ENCODE results near the gene WNT2B.
A peak's percentile ranks its signal among the peaks of the same experiment; 100 is the strongest.

The WNT2B gene

GRCh38 chr1:112529301-112529700 lies 20.5 kb downstream of the WNT2B start:
- no peak for DNase-seq

- DNase-seq: no peak
Measured at GRCh38 chr1:112530832-112531231, 22.1 kb downstream of the WNT2B start.

- no peak for DNase-seq
Measured at GRCh38 chr1:112532064-112532463, 23.3 kb downstream of the WNT2B start.

- no peak for DNase-seq
Measured at GRCh38 chr1:112533029-112533428, 24.3 kb downstream of the WNT2B start.

- no peak for DNase-seq
Measured at GRCh38 chr1:112536561-112536960, 27.8 kb downstream of the WNT2B start.

GRCh38 chr1:112537456-112537855 lies 28.7 kb downstream of the WNT2B start:
- no peak for DNase-seq

- no peak for DNase-seq
Measured at GRCh38 chr1:112538883-112539282, 30.1 kb downstream of the WNT2B start.

GRCh38 chr1:112540226-112540794 lies 31.5 kb downstream of the WNT2B start:
- no peak for DNase-seq

- no peak for DNase-seq
Measured at GRCh38 chr1:112541299-112541698, 32.5 kb downstream of the WNT2B start.

GRCh38 chr1:112542206-112542973 lies 33.6 kb downstream of the WNT2B start:
- no peak for DNase-seq

- DNase-seq: no peak
Measured at GRCh38 chr1:112544011-112544688, 35.4 kb downstream of the WNT2B start.

GRCh38 chr1:112544751-112545150 lies 36.0 kb downstream of the WNT2B start:
- DNase-seq: no peak

- DNase-seq: no peak
Measured at GRCh38 chr1:112546076-112546475, 37.3 kb downstream of the WNT2B start.

- no peak for DNase-seq
Measured at GRCh38 chr1:112548547-112548946, 39.8 kb downstream of the WNT2B start.

- DNase-seq: no peak
Measured at GRCh38 chr1:112549590-112549989, 40.8 kb downstream of the WNT2B start.

GRCh38 chr1:112554411-112554810 lies 45.6 kb downstream of the WNT2B start:
- no peak for DNase-seq

GRCh38 chr1:112557385-112557784 lies 48.6 kb downstream of the WNT2B start:
- DNase-seq: no peak

- no peak for DNase-seq
Measured at GRCh38 chr1:112558634-112559033, 49.9 kb downstream of the WNT2B start.

GRCh38 chr1:112563341-112563740 lies 54.6 kb downstream of the WNT2B start:
- no peak for DNase-seq

- DNase-seq: no peak
Measured at GRCh38 chr1:112564081-112564480, 55.3 kb downstream of the WNT2B start.

- no peak for DNase-seq
Measured at GRCh38 chr1:112565800-112566199, 57.0 kb downstream of the WNT2B start.

GRCh38 chr1:112575154-112575804 lies 66.5 kb downstream of the WNT2B start:
- DNase-seq: peak; percentile 60

- no peak for DNase-seq
Measured at GRCh38 chr1:112576240-112576639, 67.5 kb downstream of the WNT2B start.

Measured in islet precursor cell (in vitro differentiated cells).